Suprapubic skin (tissue), 4 donors: ENCODE measurements around the gene MATK.

Experiments used
- CTCF ChIP-seq, 2 donors: fragments of 200-600 bp in 1 of 2; fragments of 450-650 bp in 1 of 2; sonication (generic) in 1 of 2; IDR thresholded peaks; one replicate each; pipeline ENCODE4 v1.5.1; 2016 to 2019; ENCODE audit warnings: antibody characterized with exemption in 2 of 2, mild to moderate bottlenecking in 1 of 2, moderate library complexity in 1 of 2
- EP300 ChIP-seq: sonication (generic); formaldehyde crosslinking; IDR thresholded peaks from one replicate; pipeline ENCODE4 v1.6.1; 2017; ENCODE audit warnings: antibody characterized with exemption
- POLR2A ChIP-seq, 2 donors: fragments of 450-650 bp; IDR thresholded peaks; one replicate each; pipeline ENCODE4 v1.6.1; 2017; ENCODE audit warnings: antibody characterized with exemption in 2 of 2, mild to moderate bottlenecking in 2 of 2, moderate library complexity in 2 of 2
- POLR2AphosphoS5 ChIP-seq, 3 donors: sonication (generic); formaldehyde crosslinking; IDR thresholded peaks; one replicate each; pipeline ENCODE4 v1.6.1; 2017; ENCODE audit warnings: antibody characterized with exemption in 3 of 3

GRCh38 chr19:3771000-3771905 is 14.9 kb downstream of the MATK start:
- TF ChIP-seq CTCF (IDR thresholded peaks at IDR 0.05) (no peak), POLR2A (IDR thresholded peaks at IDR 0.05) (no peak), EP300 (no peak), POLR2AphosphoS5 (IDR thresholded peaks at IDR 0.05) (no peak)
